SK-N-SH treated with all-trans-retinoic acid at 6 μM for 48 hours (cell line): ENCODE results near the gene DTWD1.

ENCODE experiments used
- ATAC-seq: fragments of 200-7000 bp; cut with Tn5 transposase; 3 replicates; pipeline ENCODE4 v1.9.1; 2020; ENCODE audit warnings: mild to moderate bottlenecking, moderate library complexity
- ARNTL ChIP-seq: fragments of 450-650 bp; formaldehyde crosslinking; IDR thresholded peaks from 2 replicates; pipeline ENCODE4 v1.5.0; 2020; ENCODE audit warnings: low read depth, mild to moderate bottlenecking, moderate library complexity, borderline replicate concordance
- CSDC2 ChIP-seq: fragments of 250-450 bp; sonication (Bioruptor Pico); IDR thresholded peaks from 2 replicates; pipeline ENCODE4 v1.5.0; 2020; ENCODE audit warnings: mild to moderate bottlenecking, moderate library complexity
- CSRNP3 ChIP-seq: fragments of 250-450 bp; sonication (Bioruptor Pico); IDR thresholded peaks from 2 replicates; pipeline ENCODE4 v1.5.1; 2021; ENCODE audit warnings: mild to moderate bottlenecking, moderate library complexity
- ESRRG ChIP-seq: fragments of 250-450 bp; sonication (Bioruptor Pico); IDR thresholded peaks from 2 replicates; pipeline ENCODE4 v1.6.1; 2021; ENCODE audit warnings: mild to moderate bottlenecking
- GLIS3 ChIP-seq: fragments of 250-450 bp; sonication (Bioruptor Pico); IDR thresholded peaks from 2 replicates; pipeline ENCODE4 v1.5.0; 2020; ENCODE audit warnings: mild to moderate bottlenecking, moderate library complexity
- ISL1 ChIP-seq: fragments of 250-450 bp; sonication (Bioruptor Pico); IDR thresholded peaks from 2 replicates; pipeline ENCODE4 v2.1.2; 2022; ENCODE audit warnings: mild to moderate bottlenecking, moderate library complexity
- OSR1 ChIP-seq: fragments of 250-450 bp; sonication (Bioruptor Pico); IDR thresholded peaks from 2 replicates; pipeline ENCODE4 v1.8.0; 2022; ENCODE audit warnings: moderate library complexity, mild to moderate bottlenecking, inconsistent platforms
- PATZ1 ChIP-seq: fragments of 250-450 bp; sonication (Bioruptor Pico); IDR thresholded peaks from 2 replicates; pipeline ENCODE4 v1.8.0; 2020; ENCODE audit warnings: mild to moderate bottlenecking, moderate library complexity, borderline replicate concordance
- PPARA ChIP-seq: fragments of 250-450 bp; sonication (Bioruptor Pico); IDR thresholded peaks from 2 replicates; pipeline ENCODE4 v1.5.0; 2020; ENCODE audit warnings: mild to moderate bottlenecking, borderline replicate concordance
- SNAI2 ChIP-seq: fragments of 250-450 bp; sonication (Bioruptor Pico); IDR thresholded peaks from 2 replicates; pipeline ENCODE4 v1.5.0; 2020; ENCODE audit warnings: mild to moderate bottlenecking, moderate library complexity
- TCF4 ChIP-seq: fragments of 250-450 bp; sonication (Bioruptor Pico); IDR thresholded peaks from 2 replicates; pipeline ENCODE4 v1.8.0; 2021; ENCODE audit warnings: mild to moderate bottlenecking, moderate library complexity, borderline replicate concordance
- TOX ChIP-seq: fragments of 250-450 bp; sonication (Bioruptor Pico); IDR thresholded peaks from 2 replicates; pipeline ENCODE4 v1.8.0; 2021; ENCODE audit warnings: mild to moderate bottlenecking, moderate library complexity, borderline replicate concordance
- TSHZ2 ChIP-seq: fragments of 250-450 bp; sonication (Bioruptor Pico); IDR thresholded peaks from 2 replicates; pipeline ENCODE4 v1.5.0; 2020; ENCODE audit warnings: mild to moderate bottlenecking, moderate library complexity
- ZFP30 ChIP-seq: fragments of 450-650 bp; formaldehyde crosslinking; IDR thresholded peaks from 2 replicates; pipeline ENCODE4 v1.5.0; 2022; ENCODE audit warnings: mild to moderate bottlenecking, moderate library complexity
- ZNF70 ChIP-seq: fragments of 450-650 bp; formaldehyde crosslinking; IDR thresholded peaks from 2 replicates; pipeline ENCODE4 v1.5.0; 2020; ENCODE audit warnings: mild to moderate bottlenecking, moderate library complexity
- TF ChIP-seq, protein P1 (sequence below): fragments of 250-450 bp; sonication (Bioruptor Pico); IDR thresholded peaks from 2 replicates; pipeline ENCODE4 v1.5.1; 2020; ENCODE audit warnings: low read depth, mild to moderate bottlenecking, moderate library complexity

DTWD1 gene

DNA sequence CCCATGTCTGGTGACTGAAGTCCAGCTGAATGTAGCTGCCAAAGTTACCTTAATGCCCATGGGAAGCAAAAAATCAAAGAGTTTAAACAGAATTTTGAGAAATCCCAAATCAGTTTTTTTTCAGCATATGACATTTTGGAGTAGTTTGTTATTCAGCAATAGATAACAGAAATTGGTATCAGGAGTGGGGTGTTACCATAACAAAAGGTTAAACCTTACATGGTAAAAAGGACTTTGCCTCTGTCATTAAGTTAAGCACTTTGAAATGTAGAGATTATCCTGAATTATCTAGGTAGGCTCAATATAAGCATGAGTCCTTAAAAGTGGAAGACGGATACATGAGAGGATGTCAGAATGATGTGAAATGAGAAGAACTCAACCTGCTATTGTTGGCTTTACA, 32.1 kb downstream of the DTWD1 start:
- ATAC-seq, result no peak
- no peak for TF ChIP-seq ZNF70 (CRISPR knock-in tag)
- no peak for TF ChIP-seq ZFP30
- no peak for TF ChIP-seq ISL1 (CRISPR knock-in tag)
- no peak for TF ChIP-seq TOX (CRISPR knock-in tag)
- TF ChIP-seq, protein P1, sequence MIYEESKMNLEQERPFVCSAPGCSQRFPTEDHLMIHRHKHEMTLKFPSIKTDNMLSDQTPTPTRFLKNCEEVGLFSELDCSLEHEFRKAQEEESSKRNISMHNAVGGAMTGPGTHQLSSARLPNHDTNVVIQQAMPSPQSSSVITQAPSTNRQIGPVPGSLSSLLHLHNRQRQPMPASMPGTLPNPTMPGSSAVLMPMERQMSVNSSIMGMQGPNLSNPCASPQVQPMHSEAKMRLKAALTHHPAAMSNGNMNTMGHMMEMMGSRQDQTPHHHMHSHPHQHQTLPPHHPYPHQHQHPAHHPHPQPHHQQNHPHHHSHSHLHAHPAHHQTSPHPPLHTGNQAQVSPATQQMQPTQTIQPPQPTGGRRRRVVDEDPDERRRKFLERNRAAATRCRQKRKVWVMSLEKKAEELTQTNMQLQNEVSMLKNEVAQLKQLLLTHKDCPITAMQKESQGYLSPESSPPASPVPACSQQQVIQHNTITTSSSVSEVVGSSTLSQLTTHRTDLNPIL (CRISPR knock-in tag), result no peak
- TF ChIP-seq CSDC2, result no peak
- TF ChIP-seq CSRNP3 (CRISPR knock-in tag), result no peak
- TF ChIP-seq PPARA (CRISPR knock-in tag), result no peak
- no peak for TF ChIP-seq ESRRG (CRISPR knock-in tag)
- no peak for TF ChIP-seq OSR1 (CRISPR knock-in tag)
- TF ChIP-seq GLIS3, result no peak
- no peak for TF ChIP-seq TCF4 (CRISPR knock-in tag)
- no peak for TF ChIP-seq TSHZ2 (CRISPR knock-in tag)
- no peak for TF ChIP-seq SNAI2

GRCh38 chr15:49656734-49657133, 35.9 kb downstream of the DTWD1 start:
- ATAC-seq, result no peak

More at GRCh38 chr15:49656734-49657133, 35.9 kb downstream of the DTWD1 start:
- no peak for TF ChIP-seq ARNTL (CRISPR knock-in tag)
- no peak for TF ChIP-seq OSR1 (CRISPR knock-in tag)
- TF ChIP-seq ZFP30, result no peak
- no peak for TF ChIP-seq ZNF70 (CRISPR knock-in tag)
- TF ChIP-seq PPARA (CRISPR knock-in tag), result no peak
- no peak for TF ChIP-seq ESRRG (CRISPR knock-in tag)
- no peak for TF ChIP-seq TSHZ2 (CRISPR knock-in tag)
- TF ChIP-seq SNAI2, result no peak
- TF ChIP-seq PATZ1 (CRISPR knock-in tag), result no peak
